ENCODE measurements around the gene CSNK1D.

Gene CSNK1D

DNA sequence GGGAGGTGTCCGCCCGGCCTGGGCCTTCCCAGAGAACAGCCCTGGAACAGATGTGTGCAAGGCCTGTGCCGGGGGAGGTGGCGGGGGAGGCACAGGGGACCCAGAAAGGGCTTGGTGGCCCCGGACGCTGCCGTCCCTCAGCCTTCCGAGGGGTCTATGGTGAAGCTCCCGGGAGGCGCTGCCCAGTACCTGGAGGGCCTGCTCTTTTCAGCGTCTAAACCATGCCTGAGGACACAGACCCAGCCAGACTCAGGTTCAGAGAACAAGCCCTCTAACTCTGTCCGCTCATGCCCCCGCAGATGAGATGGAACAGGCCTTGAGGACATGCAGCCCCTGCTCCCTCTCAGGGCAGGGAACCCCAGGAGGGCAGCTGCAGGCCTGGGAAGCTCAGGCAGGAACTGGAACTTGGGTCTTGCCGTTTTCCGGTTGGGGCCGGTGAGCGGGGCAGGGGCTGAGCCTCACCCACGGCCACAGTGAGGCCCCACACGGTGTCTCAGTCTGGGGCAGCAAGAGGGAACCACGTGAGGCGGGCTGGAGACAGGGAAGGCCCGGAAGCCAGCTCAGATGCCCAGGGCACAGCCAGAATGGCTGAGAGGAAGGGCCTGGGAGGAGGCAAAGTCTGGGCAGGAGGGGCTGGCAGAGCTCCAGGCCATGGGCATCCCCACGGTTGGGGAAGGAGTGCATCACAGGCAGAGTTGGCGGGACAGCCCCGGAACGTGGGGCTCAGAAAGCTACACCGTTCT lies 32.1 kb downstream of the CSNK1D start:
- no peak for DNase-seq (ENCODE audit: low read depth in 4 of 4, low spot score in 1 of 4)

DNA sequence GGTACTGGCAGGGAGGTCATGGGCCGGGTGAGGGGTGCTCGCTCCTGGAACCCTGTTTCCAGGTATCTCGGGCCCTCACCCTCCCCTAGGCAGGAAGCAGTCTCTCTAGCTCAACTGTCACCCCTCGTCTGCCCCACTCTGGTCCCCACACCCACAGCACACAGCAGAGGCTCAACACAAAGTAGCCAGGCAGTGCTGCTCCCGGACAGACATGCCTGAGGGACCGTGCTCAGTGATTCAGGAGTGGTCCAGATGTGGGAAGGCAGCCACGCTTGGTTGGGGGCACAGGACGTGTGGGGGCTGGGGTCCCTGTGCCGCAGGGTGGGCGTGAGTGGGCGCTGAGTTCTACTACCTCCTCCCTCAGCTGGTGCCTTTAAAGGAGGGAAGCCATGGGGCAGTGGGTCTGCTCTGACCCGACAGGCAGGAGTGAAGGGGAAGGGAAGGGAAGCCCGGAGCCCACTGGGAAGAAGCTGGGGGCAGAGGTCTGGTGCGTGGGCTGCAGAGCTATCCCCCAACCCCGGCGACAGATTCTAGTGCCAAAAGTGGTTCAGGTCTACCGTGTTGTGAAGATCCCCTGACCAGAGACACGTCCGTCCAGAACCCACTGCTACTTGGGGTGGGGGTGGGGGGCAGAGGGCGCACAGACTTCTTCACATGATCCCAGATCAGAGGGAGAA lies 32.9 kb downstream of the CSNK1D start:
- DNase-seq (ENCODE audit: low read depth in 4 of 4, low spot score in 1 of 4): no peak

GRCh38 chr17:82239926-82240505 lies 33.5 kb downstream of the CSNK1D start:
- no peak for DNase-seq (ENCODE audit: low read depth in 4 of 4, low spot score in 1 of 4)

DNA sequence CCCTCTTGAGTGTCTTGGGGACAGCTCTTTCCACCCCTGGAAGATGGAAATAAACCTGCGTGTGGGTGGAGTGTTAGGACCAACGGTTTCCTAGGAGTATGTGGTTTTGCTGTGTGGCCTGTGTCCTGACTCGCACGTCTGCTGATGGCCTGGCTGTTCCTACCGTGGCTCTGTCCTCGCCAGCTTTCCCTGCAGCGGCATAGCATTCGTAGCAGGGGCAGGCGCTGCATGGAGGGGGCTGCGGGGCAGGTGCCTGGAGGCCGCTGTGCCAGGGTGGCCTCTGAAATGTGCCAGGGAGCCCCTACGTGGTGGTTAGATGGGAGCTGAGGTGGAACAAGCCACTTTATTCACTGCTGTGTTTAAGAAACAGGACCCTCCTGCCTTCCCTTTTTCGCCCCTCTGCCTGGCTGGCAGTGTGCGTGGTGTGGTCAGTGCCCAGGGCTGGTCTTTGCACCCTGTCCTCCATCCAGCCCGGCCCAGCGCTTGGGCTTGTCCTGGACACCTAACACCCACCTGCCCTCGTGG lies 34.0 kb downstream of the CSNK1D start:
- DNase-seq (ENCODE audit: low read depth in 4 of 4, low spot score in 1 of 4): no peak

GRCh38 chr17:82238472-82239201 lies 34.9 kb downstream of the CSNK1D start:
- peak in 2 of 4 experiments; percentile 52 to 70 for DNase-seq (ENCODE audit: low read depth in 4 of 4, low spot score in 1 of 4)

GRCh38 chr17:82237746-82238471 lies 35.6 kb downstream of the CSNK1D start:
- no peak for DNase-seq (ENCODE audit: low read depth in 4 of 4, low spot score in 1 of 4)

- DNase-seq (ENCODE audit: low read depth in 4 of 4, low spot score in 1 of 4): no peak
Observed at GRCh38 chr17:82237083-82237745, 36.3 kb downstream of the CSNK1D start.

DNA sequence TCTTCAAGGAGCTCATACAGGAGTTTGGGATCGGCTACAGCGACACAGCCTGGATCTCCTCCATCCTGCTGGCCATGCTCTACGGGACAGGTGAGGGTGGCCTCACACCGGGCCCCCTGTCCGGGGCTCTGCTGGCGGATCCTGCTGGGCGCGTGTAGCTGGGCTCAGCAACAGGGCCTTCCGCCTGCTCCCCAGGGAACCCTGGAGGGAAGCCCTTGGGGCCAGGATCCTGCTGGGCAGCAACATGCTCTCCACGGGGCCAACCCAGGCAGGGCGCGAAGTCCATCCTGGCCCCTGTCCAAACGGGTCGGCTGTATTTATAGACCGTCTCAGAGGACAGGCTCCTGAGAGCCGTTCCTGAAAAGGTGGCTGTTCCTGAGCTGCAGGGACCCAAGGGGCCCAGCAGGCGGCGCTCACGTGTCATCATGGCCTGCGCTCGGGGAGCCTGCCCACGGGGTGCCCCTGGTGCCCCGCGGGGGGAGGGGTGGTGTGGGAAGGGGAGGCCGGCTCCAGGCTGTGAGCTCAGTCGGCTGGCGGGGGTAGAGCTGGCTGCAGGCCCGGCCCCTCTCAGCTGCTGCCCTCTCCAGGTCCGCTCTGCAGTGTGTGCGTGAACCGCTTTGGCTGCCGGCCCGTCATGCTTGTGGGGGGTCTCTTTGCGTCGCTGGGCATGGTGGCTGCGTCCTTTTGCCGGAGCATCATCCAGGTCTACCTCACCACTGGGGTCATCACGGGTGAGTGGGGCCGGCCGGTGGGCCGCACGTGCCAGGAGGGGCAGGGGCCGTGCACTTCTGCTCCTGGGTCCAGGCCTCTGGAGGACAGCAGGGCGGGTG lies 37.1 kb downstream of the CSNK1D start:
- peak in 3 of 4 experiments; percentile 50 to 64 (median 55) for DNase-seq (ENCODE audit: low read depth in 4 of 4, low spot score in 1 of 4)

DNA sequence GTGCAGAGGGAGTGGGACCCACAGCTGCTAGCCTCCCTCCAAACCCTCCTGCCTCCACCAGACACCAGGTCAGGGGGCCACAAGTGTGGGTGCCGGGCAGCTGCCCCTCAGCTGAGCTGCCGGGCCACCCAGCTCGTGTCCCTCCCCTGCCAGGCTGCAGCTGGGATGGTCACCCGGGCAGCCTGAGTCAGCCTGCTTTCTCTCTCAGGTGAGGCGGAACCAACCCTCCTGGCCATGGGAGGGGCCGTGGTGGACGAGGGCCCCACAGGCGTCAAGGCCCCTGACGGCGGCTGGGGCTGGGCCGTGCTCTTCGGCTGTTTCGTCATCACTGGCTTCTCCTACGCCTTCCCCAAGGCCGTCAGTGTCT lies 37.7 kb downstream of the CSNK1D start:
- DNase-seq (ENCODE audit: low read depth in 4 of 4, low spot score in 1 of 4): no peak

DNA sequence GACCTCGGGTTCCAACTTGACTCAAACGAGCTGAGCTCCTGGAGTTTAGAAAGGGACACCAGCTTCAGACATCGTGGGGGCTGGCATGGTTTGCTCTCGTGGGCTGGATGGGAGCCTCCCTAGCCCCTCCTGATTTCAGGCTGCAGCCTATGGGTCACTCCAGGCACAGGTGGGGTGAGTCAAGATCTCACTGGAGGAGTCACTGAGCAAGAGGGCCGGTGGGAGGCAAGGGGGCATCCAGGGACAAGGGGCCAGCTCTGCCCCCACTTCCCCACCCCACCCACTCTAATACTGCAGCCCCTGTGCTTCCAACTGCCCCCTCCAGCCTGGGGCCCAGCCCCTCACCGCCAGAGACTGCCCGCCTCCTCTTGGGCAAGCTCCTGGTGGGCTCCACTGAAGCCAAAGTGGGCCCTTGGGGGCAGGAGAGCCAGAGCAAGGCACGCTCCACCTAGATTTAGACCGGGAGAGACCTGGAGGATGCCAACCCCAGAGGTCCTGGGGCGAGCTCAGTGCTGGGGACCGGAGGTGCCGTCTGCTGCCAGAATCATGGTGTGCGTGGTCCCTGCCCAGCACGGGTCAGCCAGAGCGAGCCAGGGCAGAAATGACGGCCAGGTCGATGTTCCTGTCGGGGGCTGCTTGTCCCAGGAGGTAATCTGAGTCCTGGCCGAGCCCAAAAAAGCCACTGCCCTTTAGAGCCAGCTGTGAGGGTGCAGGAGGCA lies 38.3 kb downstream of the CSNK1D start:
- no peak for DNase-seq (ENCODE audit: low read depth in 4 of 4, low spot score in 1 of 4)

DNA sequence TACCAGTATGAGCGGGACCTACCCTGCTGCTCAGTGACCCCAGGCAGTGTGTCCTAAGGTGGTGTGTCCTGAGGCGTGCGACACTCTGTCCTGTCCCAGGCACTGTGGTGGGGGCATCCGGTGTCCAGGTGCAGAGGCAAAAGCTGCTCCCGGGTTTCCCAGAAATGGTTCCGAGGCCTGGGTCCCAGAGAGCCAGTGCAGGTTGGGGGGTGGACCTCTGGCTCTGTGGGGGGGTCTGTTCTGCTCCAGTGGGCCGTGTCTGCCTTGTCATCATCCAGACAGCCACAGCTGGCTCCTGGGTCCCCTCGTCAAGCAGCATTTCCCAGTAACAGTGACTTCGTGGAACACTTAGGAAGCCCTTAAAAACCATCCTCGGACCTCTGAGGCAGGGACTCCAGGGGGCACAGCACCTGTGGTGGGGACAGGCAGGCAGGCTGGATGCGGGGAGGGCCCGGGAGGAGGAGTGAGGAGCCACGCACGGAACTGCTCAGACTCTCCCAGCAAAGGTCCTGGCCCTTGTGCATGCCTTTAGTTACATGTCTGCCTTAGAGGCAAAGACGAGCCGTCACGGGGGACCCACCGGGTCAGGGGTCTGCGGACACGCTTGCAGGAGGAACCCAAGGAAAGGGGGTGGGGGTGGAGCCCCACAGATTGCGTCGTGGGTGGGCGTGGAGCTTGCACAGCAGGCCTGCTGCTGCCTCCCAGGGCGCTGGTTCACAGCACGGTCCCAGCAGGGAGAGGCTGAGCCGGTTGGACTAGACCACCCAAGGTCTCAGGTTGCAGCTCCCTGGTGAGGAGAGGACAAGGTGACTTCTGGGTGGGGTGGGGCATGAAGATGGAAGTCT lies 39.1 kb downstream of the CSNK1D start:
- no peak for DNase-seq (ENCODE audit: low read depth in 4 of 4, low spot score in 1 of 4)

DNA sequence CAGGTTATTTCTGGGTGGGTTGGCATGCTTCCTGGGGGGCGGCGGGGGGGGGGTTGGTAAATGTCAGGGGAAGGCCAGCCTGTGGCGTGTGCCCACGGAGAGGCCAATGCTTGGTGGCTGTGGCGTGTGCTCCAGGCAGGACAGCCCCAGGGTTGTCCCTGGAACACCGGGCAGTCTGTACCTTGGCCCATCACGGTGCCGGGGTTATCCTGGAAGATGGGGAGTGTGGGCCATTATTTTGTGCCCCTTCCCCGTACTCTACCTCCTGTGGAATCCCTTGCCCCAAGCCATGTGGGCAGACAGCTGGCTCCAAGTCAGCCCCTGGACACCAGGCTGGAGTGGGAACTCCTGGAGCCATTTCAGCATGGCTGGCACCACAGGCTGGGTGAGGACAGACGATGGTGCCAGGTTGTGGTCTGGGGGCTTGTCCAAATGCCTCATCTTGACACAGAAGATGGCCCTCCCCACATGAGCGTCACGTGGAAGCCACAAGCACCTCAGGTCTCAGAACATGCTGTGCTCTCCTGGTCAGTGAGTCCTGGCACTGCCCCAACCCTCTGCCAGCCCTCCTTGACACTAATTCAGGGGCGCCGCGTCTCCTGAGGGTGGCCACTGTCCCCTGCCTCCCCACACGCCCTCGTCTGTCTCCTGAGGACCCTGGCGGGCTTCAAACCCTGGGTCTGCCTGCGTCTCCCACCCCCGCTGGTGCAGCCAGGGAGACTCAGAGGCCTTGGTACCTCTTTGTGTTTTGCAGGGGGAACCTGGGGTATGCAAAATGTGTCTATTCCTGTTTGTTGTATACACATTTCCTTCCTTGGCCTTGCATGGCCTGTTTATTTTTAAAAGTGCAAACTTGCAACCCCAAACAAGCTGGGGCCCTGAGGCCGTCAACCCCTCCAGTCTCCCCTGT lies 40.4 kb downstream of the CSNK1D start:
- DNase-seq (ENCODE audit: low read depth in 4 of 4, low spot score in 1 of 4): no peak

DNA sequence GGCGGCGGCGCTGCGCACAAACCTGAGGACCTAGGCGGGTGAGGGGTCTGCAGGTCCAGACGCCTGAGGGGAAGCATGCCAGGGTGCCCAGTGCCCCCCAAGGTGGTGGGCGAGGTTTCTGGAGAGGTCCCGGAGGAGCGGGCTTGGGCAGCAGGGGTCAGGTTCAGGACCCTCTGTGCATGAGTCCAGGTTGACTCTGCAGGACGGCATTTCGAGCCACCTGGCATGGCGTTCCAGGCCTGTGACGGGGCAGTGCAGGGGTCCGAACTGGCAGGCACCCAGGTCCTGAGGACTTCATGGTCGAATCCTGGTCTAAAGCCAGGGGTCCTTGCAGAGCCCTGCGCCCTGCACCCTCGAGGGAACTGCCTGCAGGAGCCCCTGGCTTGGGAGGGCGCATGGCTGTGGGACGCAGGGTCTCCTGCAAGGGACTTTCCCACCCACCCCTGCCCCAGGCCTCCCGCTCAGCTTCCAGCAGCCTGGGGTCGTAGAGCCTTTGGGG lies 41.1 kb downstream of the CSNK1D start:
- no peak for DNase-seq (ENCODE audit: low read depth in 4 of 4, low spot score in 1 of 4)

- DNase-seq (ENCODE audit: low read depth in 4 of 4, low spot score in 1 of 4): no peak
Observed at GRCh38 chr17:82231562-82232321, 41.8 kb downstream of the CSNK1D start.

- no peak for DNase-seq (ENCODE audit: low read depth in 4 of 4, low spot score in 1 of 4)
Observed at GRCh38 chr17:82231312-82231561, 42.3 kb downstream of the CSNK1D start.

GRCh38 chr17:82230609-82231311 lies 42.7 kb downstream of the CSNK1D start:
- peak in 1 of 4 experiments; percentile 59 for DNase-seq (ENCODE audit: low read depth in 4 of 4, low spot score in 1 of 4)

All from stimulated activated CD4-positive, alpha-beta T cell treated with anti-CD3 and anti-CD28 coated beads, Interleukin-1b, Interleukin-23, amount 100 ng/mL, for 24 hours (primary cell).